NCI-H524 treated with DMSO at 0.1 percent for 48 hours (cell line): ENCODE measurements around the gene CCNB2.

Experiments used
- DNase-seq: peaks from one replicate; lab custom pipeline; 2025; lab: John Stamatoyannopoulos, UW

CCNB2 gene

DNA sequence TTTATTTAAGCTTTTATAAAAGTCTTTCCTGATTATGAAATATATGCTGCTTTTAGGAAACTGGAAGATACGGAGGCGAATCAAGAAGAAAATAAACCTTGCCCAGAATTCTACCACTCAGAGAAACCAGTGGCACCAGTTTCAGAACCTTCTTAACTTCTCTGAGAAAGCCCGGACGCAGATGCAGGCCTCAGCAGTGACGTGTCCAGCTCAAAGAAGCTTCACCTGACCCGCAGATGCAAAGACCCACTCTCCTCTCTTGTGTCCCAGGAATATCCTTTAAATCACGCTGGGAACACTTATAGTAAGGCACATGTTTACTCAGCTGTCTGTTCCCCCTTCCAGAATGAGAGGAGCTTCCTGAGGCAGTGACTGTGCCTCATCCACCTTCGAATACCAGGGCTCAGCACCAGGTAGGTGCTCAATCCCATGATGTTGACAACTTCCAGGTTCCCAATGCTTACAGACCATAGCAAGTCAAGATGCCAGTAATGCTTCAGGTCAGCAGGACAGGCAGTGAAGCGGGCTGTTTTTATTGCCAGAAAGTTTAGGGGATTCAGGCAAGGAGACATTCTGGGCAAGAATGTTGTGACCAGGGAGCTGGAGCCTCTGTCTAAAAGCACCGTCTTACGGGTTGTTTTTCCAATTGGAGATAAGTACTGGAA, 61.8 kb downstream of the CCNB2 start:
- no peak for DNase-seq

- DNase-seq = no peak
These were observed 63.6 kb downstream of the CCNB2 start for GRCh38 chr15:59168536-59168935.

- DNase-seq = no peak
These were observed 64.3 kb downstream of the CCNB2 start for GRCh38 chr15:59169251-59169708.

DNA sequence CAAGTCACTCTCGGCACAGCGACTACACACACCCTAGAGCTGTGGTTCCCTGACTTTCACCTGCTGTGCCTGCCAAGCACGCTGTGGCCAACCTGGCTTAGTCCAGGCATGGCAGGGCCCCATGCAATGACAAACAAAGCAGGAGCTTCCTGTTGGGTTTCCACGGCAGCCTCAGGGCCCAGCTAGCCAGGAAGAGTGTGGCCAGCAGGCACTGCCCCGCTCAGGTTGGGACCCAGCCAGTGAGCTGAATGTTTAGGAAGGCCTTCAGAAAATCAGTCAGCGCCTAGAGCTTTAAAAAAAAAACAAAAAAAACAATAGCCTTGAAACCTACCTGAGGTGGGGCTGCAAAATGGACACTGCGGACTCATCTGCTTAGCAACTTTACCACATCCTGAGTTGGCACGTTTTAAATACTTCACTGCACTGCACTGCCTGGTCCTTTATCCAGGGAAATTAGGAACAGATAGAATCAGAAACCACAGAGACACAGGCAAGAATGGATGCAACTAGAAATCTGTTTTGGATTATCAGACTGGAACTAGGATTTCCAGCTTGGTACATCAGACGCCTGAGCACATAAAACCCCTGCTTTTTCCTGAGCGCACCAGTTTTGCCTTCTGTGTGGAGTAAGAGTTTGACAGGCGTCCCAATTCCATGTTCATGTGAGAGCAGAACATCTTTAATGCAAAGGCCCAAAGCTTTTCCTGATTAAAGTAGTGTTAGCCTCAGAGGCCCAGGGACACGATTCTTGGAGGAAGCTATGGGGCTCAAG, 65.5 kb downstream of the CCNB2 start:
- DNase-seq = no peak

DNA sequence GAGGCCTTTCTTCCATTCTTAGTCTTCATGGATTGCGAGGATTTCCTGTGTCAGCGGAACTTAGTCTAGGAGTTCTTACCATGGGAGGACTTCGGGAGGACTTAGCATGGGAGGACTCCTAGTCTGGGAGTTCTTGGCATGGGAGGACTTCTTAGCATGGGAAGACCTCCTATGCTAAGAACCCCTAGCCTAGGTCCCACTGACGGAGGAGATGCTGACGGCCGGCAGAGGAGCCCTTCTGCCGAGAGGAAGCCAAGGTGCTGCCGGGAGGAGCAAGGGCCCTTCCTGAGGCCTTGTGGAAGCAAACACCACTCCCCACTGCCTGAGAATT, 66.1 kb downstream of the CCNB2 start:
- no peak for DNase-seq

- DNase-seq = no peak
These were observed 67.4 kb downstream of the CCNB2 start for GRCh38 chr15:59172289-59172901.

DNA sequence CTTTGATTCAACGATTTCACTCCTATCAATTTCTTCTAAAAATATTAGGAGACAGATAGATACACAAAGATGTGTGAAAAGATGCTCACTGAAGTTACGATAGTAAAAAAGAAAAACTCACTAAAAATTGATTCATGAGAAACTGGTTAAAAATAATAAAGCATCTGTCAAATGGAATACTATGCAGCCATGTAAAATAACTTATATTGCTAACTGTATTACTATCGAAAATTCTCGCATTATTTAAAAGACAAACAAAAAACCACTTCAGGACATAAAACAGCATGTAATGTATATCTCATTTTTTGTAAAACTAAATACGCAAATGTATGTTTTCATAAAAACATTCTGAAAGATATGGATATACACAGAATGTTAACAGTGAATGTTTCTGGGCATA, 68.2 kb downstream of the CCNB2 start:
- no peak for DNase-seq

DNA sequence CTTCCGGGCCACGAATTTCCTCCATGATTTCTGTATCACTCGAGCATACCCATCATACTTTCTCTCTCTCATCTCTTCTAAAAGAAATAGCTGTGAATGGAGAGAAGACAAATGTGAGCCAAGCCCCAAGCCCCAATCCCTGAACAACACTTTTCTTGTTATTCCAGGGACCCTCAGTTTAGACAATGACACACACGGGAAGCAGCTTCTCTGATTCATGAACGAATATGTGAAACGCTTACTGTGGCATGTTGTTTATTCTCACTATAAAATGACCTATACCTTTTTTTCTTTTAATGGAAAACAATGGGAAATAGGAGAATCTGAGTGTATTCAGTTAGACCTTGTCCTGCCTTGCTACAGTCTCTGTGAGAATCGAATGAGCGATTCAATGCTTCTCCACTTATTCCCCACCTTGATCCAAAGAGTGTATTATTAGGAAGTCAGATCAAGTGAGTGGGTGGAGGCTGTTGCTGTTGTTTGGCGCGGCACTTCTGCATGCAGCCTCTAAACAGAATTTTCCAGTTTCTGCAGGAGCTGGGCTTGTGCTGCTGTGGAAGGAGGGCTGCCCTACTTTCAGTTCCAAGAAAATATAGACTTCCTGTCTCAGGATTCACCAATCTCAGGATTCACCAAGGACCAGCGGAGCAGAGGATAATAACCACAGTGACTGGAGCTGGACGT, 69.3 kb downstream of the CCNB2 start:
- no peak for DNase-seq
